Measurements from ENCODE around the gene TNNI3K.

The TNNI3K gene

DNA sequence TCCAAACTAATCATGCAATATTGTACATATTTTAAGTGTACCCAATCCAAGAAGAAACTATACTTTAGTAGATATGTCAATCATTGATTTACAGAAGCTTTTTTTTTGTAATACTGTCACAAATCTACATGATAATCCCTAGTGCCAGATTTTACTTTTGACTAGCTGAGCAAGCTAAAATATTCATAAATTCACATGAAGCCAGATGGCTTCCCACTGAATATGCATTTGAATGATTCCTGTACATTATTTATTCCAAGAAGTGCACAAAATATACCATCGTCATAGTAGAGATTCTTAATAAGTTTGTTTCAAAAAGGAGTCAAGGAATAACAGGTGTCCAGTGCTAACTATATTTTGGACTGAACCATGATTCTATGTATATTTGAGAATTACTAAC, 20.0 kb upstream of the TNNI3K start:
- no peaks in the 10 kb centered on the region for H3K36me3 ChIP-seq (ENCODE audit: control insufficient read depth in 4 of 4, insufficient read depth in 4 of 4, low read length in 3 of 4)
- H3K9me3 ChIP-seq (ENCODE audit: control extremely low read depth in 1 of 5, control insufficient read depth in 4 of 5, insufficient read depth in 2 of 5, low read depth in 1 of 5, low read length in 4 of 5) = no peaks in the 10 kb centered on the region
- H3K27ac ChIP-seq (ENCODE audit: insufficient read depth in 1 of 2, low read depth in 1 of 2, low read length in 2 of 2, poor library complexity in 1 of 2, severe bottlenecking in 2 of 2) = no peak overlapping the region
- no CpG with 5 or more reads among the region's 1 CpG for WGBS (ENCODE audit: insufficient coverage)
- H3K4me3 ChIP-seq (ENCODE audit: control insufficient read depth in 1 of 7, extremely low read depth in 1 of 7, insufficient read depth in 4 of 7, low read depth in 2 of 7, low read length in 6 of 7) = no peak overlapping the region
- ChIA-PET CTCF (interaction anchor here (1.5 kb wide), 1 partner anchor 10 kb away, joined by 3 read pairs; no protein-coding TSS in a partner anchor), POLR2A (no interaction called here)
- no peaks in the 10 kb centered on the region for H3K4me1 ChIP-seq (ENCODE audit: control extremely low read depth in 1 of 4, control insufficient read depth in 4 of 4, insufficient read depth in 4 of 4, low read length in 3 of 4)
- no peaks in the 10 kb centered on the region for H3K27me3 ChIP-seq (replicated peaks in 2 of 5; ENCODE audit: control insufficient read depth in 4 of 5, insufficient read depth in 5 of 5, low read length in 4 of 5)
- no peak for DNase-seq

DNA sequence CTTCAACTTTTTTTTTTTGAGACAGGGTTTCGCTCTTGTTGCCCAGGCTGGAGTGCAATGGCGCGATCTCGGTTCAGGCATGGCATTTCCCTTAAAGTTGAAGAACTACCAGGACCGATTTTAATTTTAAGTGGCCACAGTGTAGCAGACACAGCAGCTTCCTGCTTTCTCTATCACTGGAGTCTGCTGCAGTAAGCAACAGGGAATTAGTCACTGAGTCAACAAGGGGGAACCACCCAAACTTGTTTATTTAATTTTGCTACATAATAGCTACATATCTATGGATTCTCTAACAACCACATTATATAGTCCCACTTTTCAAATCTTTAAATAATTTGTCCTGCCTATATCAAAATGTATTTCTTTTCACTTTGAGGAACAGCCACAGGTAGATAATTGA, 12.5 kb upstream of the TNNI3K start:
- H3K9me3 ChIP-seq (ENCODE audit: control extremely low read depth in 1 of 5, control insufficient read depth in 4 of 5, insufficient read depth in 2 of 5, low read depth in 1 of 5, low read length in 4 of 5) = peaks cover 0 to 16% (median 3%) of the 10 kb centered on the region in 5 experiments

DNA sequence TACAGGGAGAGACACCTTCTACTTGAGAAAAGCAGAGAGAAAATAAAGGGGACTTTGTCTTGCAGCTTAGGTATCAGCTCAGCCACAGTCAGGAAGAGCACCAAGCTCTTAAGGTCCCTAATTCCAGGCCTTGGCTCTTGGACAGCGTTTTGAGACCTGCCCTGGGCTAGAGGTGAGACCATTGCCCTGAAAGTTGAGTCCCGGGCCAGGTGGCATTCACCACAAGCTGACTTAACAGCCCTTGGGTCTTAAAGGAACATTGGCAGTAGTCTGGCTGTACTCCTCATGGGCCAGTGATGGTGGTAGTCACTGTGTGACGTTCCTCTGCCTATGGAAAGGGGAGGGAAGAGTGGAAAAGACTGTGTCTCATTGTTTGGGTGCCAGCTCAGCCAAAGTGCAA, 11.7 kb upstream of the TNNI3K start:
- Histone ChIP-seq H3K27me3 (replicated peaks in 2 of 5; ENCODE audit: control insufficient read depth in 4 of 5, insufficient read depth in 5 of 5, low read length in 4 of 5) (no peaks in the 10 kb centered on the region), H3K4me1 (ENCODE audit: control extremely low read depth in 1 of 4, control insufficient read depth in 4 of 4, insufficient read depth in 4 of 4, low read length in 3 of 4) (no peaks in the 10 kb centered on the region), H3K4me3 (ENCODE audit: control insufficient read depth in 1 of 7, extremely low read depth in 1 of 7, insufficient read depth in 4 of 7, low read depth in 2 of 7, low read length in 6 of 7) (no peak overlapping the region), H3K36me3 (ENCODE audit: control insufficient read depth in 4 of 4, insufficient read depth in 4 of 4, low read length in 3 of 4) (peaks cover 0 to 4% (median 0%) of the 10 kb centered on the region in 4 experiments), H3K27ac (ENCODE audit: insufficient read depth in 1 of 2, low read depth in 1 of 2, low read length in 2 of 2, poor library complexity in 1 of 2, severe bottlenecking in 2 of 2) (no peak overlapping the region), H3K9me3 (ENCODE audit: control extremely low read depth in 1 of 5, control insufficient read depth in 4 of 5, insufficient read depth in 2 of 5, low read depth in 1 of 5, low read length in 4 of 5) (peaks cover 0 to 16% (median 3%) of the 10 kb centered on the region in 5 experiments)
- WGBS (ENCODE audit: insufficient coverage) = 88% methylated on average over 3 of the region's 3 CpGs
- ChIA-PET CTCF (no interaction called here), POLR2A (no interaction called here)
- DNase-seq = no peak

More for the DNA sequence above, 12.5 kb upstream of the TNNI3K start:
- POLR2A ChIA-PET = no interaction called here
- Histone ChIP-seq H3K27ac (ENCODE audit: insufficient read depth in 1 of 2, low read depth in 1 of 2, low read length in 2 of 2, poor library complexity in 1 of 2, severe bottlenecking in 2 of 2) (no peak overlapping the region), H3K4me3 (ENCODE audit: control insufficient read depth in 1 of 7, extremely low read depth in 1 of 7, insufficient read depth in 4 of 7, low read depth in 2 of 7, low read length in 6 of 7) (no peak overlapping the region), H3K4me1 (ENCODE audit: control extremely low read depth in 1 of 4, control insufficient read depth in 4 of 4, insufficient read depth in 4 of 4, low read length in 3 of 4) (no peaks in the 10 kb centered on the region), H3K27me3 (replicated peaks in 2 of 5; ENCODE audit: control insufficient read depth in 4 of 5, insufficient read depth in 5 of 5, low read length in 4 of 5) (no peaks in the 10 kb centered on the region), H3K36me3 (ENCODE audit: control insufficient read depth in 4 of 4, insufficient read depth in 4 of 4, low read length in 3 of 4) (peaks cover 0 to 4% (median 0%) of the 10 kb centered on the region in 4 experiments)
- DNase-seq = no peak
- CTCF ChIA-PET = no interaction called here
- WGBS (ENCODE audit: insufficient coverage) = 97% methylated on average over 5 of the region's 5 CpGs

DNA sequence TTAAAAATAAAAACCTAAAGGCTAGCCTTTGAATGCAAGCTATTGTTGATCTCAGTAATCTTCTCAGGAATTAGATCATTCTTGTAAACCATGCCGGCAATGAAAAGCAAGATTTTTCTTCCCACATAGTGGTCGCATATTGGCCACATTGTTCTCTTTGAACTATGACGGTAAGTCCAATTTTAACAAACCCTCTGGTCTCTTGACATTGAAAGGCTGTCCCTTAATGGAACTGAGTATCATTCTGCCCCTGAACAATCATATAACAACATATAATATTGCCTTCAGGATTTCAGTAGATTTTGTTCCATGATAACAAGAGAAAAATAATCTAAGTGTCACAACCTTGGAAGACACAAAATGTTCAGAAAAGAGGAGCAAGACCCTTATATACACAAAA, 1.3 kb downstream of the TNNI3K start:
- Histone ChIP-seq H3K36me3 (ENCODE audit: control insufficient read depth in 4 of 4, insufficient read depth in 4 of 4, low read length in 3 of 4) (no peaks in the 10 kb centered on the region), H3K9me3 (ENCODE audit: control extremely low read depth in 1 of 5, control insufficient read depth in 4 of 5, insufficient read depth in 2 of 5, low read depth in 1 of 5, low read length in 4 of 5) (no peaks in the 10 kb centered on the region), H3K27ac (ENCODE audit: insufficient read depth in 1 of 2, low read depth in 1 of 2, low read length in 2 of 2, poor library complexity in 1 of 2, severe bottlenecking in 2 of 2) (no peak overlapping the region), H3K4me1 (ENCODE audit: control extremely low read depth in 1 of 4, control insufficient read depth in 4 of 4, insufficient read depth in 4 of 4, low read length in 3 of 4) (no peaks in the 10 kb centered on the region), H3K4me3 (ENCODE audit: control insufficient read depth in 1 of 7, extremely low read depth in 1 of 7, insufficient read depth in 4 of 7, low read depth in 2 of 7, low read length in 6 of 7) (no peak overlapping the region), H3K27me3 (replicated peaks in 2 of 5; ENCODE audit: control insufficient read depth in 4 of 5, insufficient read depth in 5 of 5, low read length in 4 of 5) (no peaks in the 10 kb centered on the region)
- CTCF ChIA-PET = no interaction called here
- WGBS (ENCODE audit: insufficient coverage) = 97% methylated on average over 3 of the region's 3 CpGs
- POLR2A ChIA-PET = no interaction called here
- DNase-seq = no peak

DNA sequence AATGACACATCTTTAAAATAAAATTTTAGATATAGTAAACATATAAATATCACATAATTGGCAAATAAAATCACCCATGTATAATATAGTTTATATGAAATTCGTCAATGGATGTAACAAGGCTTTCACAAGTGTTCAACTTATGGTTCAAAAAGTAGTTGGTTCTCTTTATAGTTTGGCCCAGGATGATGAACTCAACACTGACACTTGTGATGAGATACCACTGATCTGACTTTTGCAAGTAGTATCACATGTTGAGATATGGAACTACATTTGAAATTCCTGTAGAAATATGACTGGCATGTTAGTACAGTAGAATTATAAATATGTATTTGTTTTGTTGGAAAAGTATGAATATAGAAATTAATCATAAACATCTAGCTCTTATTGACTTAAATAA, 1.8 kb downstream of the TNNI3K start:
- ChIA-PET POLR2A (no interaction called here), CTCF (no interaction called here)
- H3K27me3 ChIP-seq (replicated peaks in 2 of 5; ENCODE audit: control insufficient read depth in 4 of 5, insufficient read depth in 5 of 5, low read length in 4 of 5) = no peaks in the 10 kb centered on the region
- H3K4me3 ChIP-seq (ENCODE audit: control insufficient read depth in 1 of 7, extremely low read depth in 1 of 7, insufficient read depth in 4 of 7, low read depth in 2 of 7, low read length in 6 of 7) = no peak overlapping the region
- WGBS (ENCODE audit: insufficient coverage) = no CpG with 5 or more reads among the region's 1 CpG
- no peaks in the 10 kb centered on the region for H3K36me3 ChIP-seq (ENCODE audit: control insufficient read depth in 4 of 4, insufficient read depth in 4 of 4, low read length in 3 of 4)
- no peak overlapping the region for H3K27ac ChIP-seq (ENCODE audit: insufficient read depth in 1 of 2, low read depth in 1 of 2, low read length in 2 of 2, poor library complexity in 1 of 2, severe bottlenecking in 2 of 2)
- DNase-seq = no peak
- H3K4me1 ChIP-seq (ENCODE audit: control extremely low read depth in 1 of 4, control insufficient read depth in 4 of 4, insufficient read depth in 4 of 4, low read length in 3 of 4) = no peaks in the 10 kb centered on the region
- H3K9me3 ChIP-seq (ENCODE audit: control extremely low read depth in 1 of 5, control insufficient read depth in 4 of 5, insufficient read depth in 2 of 5, low read depth in 1 of 5, low read length in 4 of 5) = no peaks in the 10 kb centered on the region

DNA sequence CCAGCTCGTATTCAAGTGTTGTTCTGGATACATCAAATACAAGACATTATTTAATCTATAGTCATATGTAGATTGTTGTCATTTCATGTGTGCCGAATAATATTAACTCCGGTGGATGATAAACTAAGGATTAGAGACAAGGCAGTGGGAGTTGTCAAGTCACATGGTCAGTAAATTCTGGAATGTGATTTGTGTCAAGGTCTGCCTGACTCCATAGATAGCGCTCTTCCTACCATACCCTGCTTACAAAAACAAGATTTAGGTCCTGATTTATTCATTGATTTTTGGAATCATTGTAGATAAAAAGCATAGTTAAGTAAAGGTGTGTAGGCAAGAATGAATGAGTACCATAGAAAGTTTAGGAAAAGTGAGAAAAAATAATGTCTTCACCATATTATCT, 2.6 kb downstream of the TNNI3K start:
- no peak overlapping the region for H3K27ac ChIP-seq (ENCODE audit: insufficient read depth in 1 of 2, low read depth in 1 of 2, low read length in 2 of 2, poor library complexity in 1 of 2, severe bottlenecking in 2 of 2)
- no peaks in the 10 kb centered on the region for H3K4me1 ChIP-seq (ENCODE audit: control extremely low read depth in 1 of 4, control insufficient read depth in 4 of 4, insufficient read depth in 4 of 4, low read length in 3 of 4)
- POLR2A ChIA-PET = no interaction called here
- H3K27me3 ChIP-seq (replicated peaks in 2 of 5; ENCODE audit: control insufficient read depth in 4 of 5, insufficient read depth in 5 of 5, low read length in 4 of 5) = no peaks in the 10 kb centered on the region
- no peaks in the 10 kb centered on the region for H3K9me3 ChIP-seq (ENCODE audit: control extremely low read depth in 1 of 5, control insufficient read depth in 4 of 5, insufficient read depth in 2 of 5, low read depth in 1 of 5, low read length in 4 of 5)
- no peak for DNase-seq
- H3K36me3 ChIP-seq (ENCODE audit: control insufficient read depth in 4 of 4, insufficient read depth in 4 of 4, low read length in 3 of 4) = no peaks in the 10 kb centered on the region
- WGBS (ENCODE audit: insufficient coverage) = 93% methylated on average over 2 of the region's 4 CpGs
- CTCF ChIA-PET = no interaction called here
- H3K4me3 ChIP-seq (ENCODE audit: control insufficient read depth in 1 of 7, extremely low read depth in 1 of 7, insufficient read depth in 4 of 7, low read depth in 2 of 7, low read length in 6 of 7) = no peak overlapping the region

DNA sequence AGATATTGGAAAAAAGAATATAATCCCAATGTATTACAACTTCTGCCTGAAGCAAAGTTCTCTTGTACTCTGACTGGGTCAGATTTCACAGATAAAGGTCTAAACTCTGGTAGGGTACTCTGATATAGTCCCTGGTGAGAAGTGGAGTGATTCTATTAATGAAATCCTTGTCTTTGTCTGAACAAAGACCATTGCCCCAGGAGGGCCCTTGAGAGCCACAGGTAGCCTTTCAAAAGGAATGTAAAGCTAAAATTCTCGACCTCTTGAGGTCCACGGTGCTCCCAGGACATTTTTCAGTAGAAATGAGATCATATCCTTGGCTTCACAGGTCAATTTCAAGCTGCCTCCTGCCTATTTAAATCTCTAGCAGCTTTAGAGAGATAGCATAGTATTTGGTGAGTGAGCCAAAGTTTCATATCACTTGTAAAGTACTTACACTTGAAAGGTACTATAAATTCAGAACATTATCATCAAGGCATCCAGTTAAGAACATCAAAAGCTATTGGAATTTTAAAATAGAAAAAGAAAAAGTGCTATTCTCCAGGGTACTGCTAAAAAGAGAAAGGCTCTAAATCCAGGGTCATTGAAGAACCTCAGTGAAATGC, 10.1 kb downstream of the TNNI3K start:
- CTCF ChIA-PET = no interaction called here

More for the DNA sequence above, 10.1 kb downstream of the TNNI3K start:
- H3K9me3 ChIP-seq (ENCODE audit: control extremely low read depth in 1 of 5, control insufficient read depth in 4 of 5, insufficient read depth in 2 of 5, low read depth in 1 of 5, low read length in 4 of 5) = peaks cover 0 to 4% (median 0%) of the 10 kb centered on the region in 5 experiments
- H3K4me1 ChIP-seq (ENCODE audit: control extremely low read depth in 1 of 4, control insufficient read depth in 4 of 4, insufficient read depth in 4 of 4, low read length in 3 of 4) = no peaks in the 10 kb centered on the region
- no peak overlapping the region for H3K27ac ChIP-seq (ENCODE audit: insufficient read depth in 1 of 2, low read depth in 1 of 2, low read length in 2 of 2, poor library complexity in 1 of 2, severe bottlenecking in 2 of 2)
- POLR2A ChIA-PET = no interaction called here
- no peak overlapping the region for H3K4me3 ChIP-seq (ENCODE audit: control insufficient read depth in 1 of 7, extremely low read depth in 1 of 7, insufficient read depth in 4 of 7, low read depth in 2 of 7, low read length in 6 of 7)
- no peaks in the 10 kb centered on the region for H3K36me3 ChIP-seq (ENCODE audit: control insufficient read depth in 4 of 4, insufficient read depth in 4 of 4, low read length in 3 of 4)
- WGBS (ENCODE audit: insufficient coverage) = 8% methylated on average over 2 of the region's 2 CpGs
- DNase-seq = no peak
- no peaks in the 10 kb centered on the region for H3K27me3 ChIP-seq (replicated peaks in 2 of 5; ENCODE audit: control insufficient read depth in 4 of 5, insufficient read depth in 5 of 5, low read length in 4 of 5)
